PC-3 (cell line): ENCODE results near the gene TMEM45A.

Source experiments
- CTCF ChIP-seq: fragments of 300-600 bp; sonication (generic); conservative IDR thresholded peaks from 2 replicates; pipeline ENCODE4 v1.5.1; 2017; ENCODE audit warnings: antibody characterized with exemption, low read depth, mild to moderate bottlenecking, low read length
- EZH2 ChIP-seq: fragments of 300-600 bp; sonication (generic); IDR thresholded peaks from one replicate; pipeline ENCODE4 v1.6.1; 2017; ENCODE audit warnings: antibody characterized with exemption, mild to moderate bottlenecking, low read length; ENCODE audit not compliant: unreplicated experiment
- EZH2phosphoT487 ChIP-seq: fragments of 300-600 bp; sonication (generic); IDR thresholded peaks from 2 replicates; pipeline ENCODE4 v1.6.1; 2018; ENCODE audit warnings: mild to moderate bottlenecking, antibody characterized with exemption, low read length, borderline replicate concordance

GRCh38 chr3:100609963-100610362 is 117.5 kb downstream of the TMEM45A start:
- TF ChIP-seq CTCF: no peak
- TF ChIP-seq EZH2: no peak
- TF ChIP-seq EZH2phosphoT487: no peak
